Lower lobe of right lung (tissue), 2 donors: ENCODE results near the gene SIT1. TPM values are rescaled to one million over a fixed set of nuclear protein-coding genes. Genes with fewer than 3 reads are reported as not detected.

Experiments used
- ATAC-seq, 2 donors: fragments of 200-7000 bp; cut with Tn5 transposase; one replicate each; pipeline ENCODE4 v1.9.1; 2020 to 2022; ENCODE audit warnings: mild to moderate bottlenecking in 2 of 2, moderate library complexity in 2 of 2
- DNase-seq: peaks from one replicate; pipeline ENCODE4 v3.0.0-alpha.2; 2020
- H3K27ac ChIP-seq: fragments of 200-600 bp; one replicate; pipeline ENCODE4 v1.8.0; 2022
- H3K27me3 ChIP-seq: fragments of 200-600 bp; one replicate; pipeline ENCODE4 v1.8.0; 2022; ENCODE audit warnings: low read depth
- H3K36me3 ChIP-seq: fragments of 200-600 bp; one replicate; pipeline ENCODE4 v1.8.0; 2022; ENCODE audit warnings: mild to moderate bottlenecking
- H3K4me1 ChIP-seq: fragments of 200-600 bp; one replicate; pipeline ENCODE4 v1.8.0; 2022
- H3K4me3 ChIP-seq: fragments of 200-600 bp; one replicate; pipeline ENCODE4 v1.8.0; 2022; ENCODE audit warnings: mild to moderate bottlenecking
- H3K9me3 ChIP-seq: fragments of 200-600 bp; one replicate; pipeline ENCODE4 v1.8.0; 2022
- CTCF ChIP-seq: fragments of 200-600 bp; IDR thresholded peaks from one replicate; pipeline ENCODE4 v1.8.0; 2022; ENCODE audit warnings: antibody characterized with exemption, mild to moderate bottlenecking
- intact Hi-C: fragments of 100-400 bp; cut with DNase I; formaldehyde crosslinking; loops from one replicate; pipeline ENCODE4 v1.11.0; 2022
- total RNA-seq: library from RNA; stranded (reverse); fragmentation: NEBNext Ultra II Directional; extraction: Animal tissue kit (Norgen Biotek cat#: 25700); gene quantifications from one replicate; pipeline ENCODE4 v1.2.1, GENCODE V29; 2021
- donor health status: DM: no; HTN: yes; CAD: no; lungs with severe emphysema.

The SIT1 gene
- total RNA-seq, 1 donor from 2014 or later, result 1.5 TPM

- Histone ChIP-seq H3K36me3 (no peaks in the 10 kb centered on the region), H3K9me3 (no peaks in the 10 kb centered on the region), H3K4me1 (peaks cover 16% of the 10 kb centered on the region), H3K27ac (no peak overlapping the region), H3K4me3 (no peak overlapping the region), H3K27me3 (no peaks in the 10 kb centered on the region)
- no peak for DNase-seq
- no peak for TF ChIP-seq CTCF
- intact Hi-C loops, result no loop called here
- ATAC-seq, result no peak
These were observed 17.2 kb upstream of the SIT1 start for GRCh38 chr9:35667939-35668338.

- H3K4me1 ChIP-seq, result peaks cover 16% of the 10 kb centered on the region
- no peaks in the 10 kb centered on the region for H3K27me3 ChIP-seq
- DNase-seq, result no peak
- ATAC-seq, result no peak
- no peak for TF ChIP-seq CTCF
- peaks cover 3% of the 10 kb centered on the region for H3K36me3 ChIP-seq
- H3K27ac ChIP-seq, result no peak overlapping the region
- no peak overlapping the region for H3K4me3 ChIP-seq
- no peaks in the 10 kb centered on the region for H3K9me3 ChIP-seq
- intact Hi-C loops, result no loop called here
These were observed 15.8 kb upstream of the SIT1 start for GRCh38 chr9:35666549-35666948.

DNA sequence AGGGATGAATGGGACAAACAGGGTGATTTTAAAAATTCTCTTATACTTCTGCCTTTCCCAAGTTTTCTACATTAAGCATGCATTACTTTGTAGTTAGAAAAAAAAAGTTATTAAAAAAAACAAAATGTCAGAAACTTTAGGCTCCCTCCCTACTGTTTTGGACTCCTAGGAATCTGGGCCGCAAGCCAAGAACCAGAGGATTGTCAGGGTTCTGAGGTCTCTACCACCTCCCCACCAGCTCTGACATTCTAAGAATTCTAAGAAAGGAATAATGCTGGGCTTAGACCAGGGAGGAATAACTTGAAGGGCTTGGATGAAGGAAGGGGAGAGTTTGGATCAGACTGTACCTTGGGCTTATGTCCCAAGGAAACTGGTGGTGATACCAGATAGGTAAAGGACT is 15.3 kb upstream of the SIT1 start:
- H3K36me3 ChIP-seq, result peaks cover 8% of the 10 kb centered on the region
- H3K9me3 ChIP-seq, result no peaks in the 10 kb centered on the region
- H3K4me3 ChIP-seq, result no peak overlapping the region
- H3K4me1 ChIP-seq, result peaks cover 21% of the 10 kb centered on the region
- TF ChIP-seq CTCF, result no peak
- H3K27ac ChIP-seq, result no peak overlapping the region
- no peaks in the 10 kb centered on the region for H3K27me3 ChIP-seq
- ATAC-seq (no peak), DNase-seq (no peak)
- intact Hi-C loops, result no loop called here

GRCh38 chr9:35665471-35665818 is 14.7 kb upstream of the SIT1 start:
- no peak for ATAC-seq
- peak overlapping the region; percentile 69 for H3K27ac ChIP-seq

GRCh38 chr9:35664531-35665470 is 14.1 kb upstream of the SIT1 start, which contains the start of gene ARHGEF39:
Gene ARHGEF39 (minus strand): TSS chr9:35665195. CDS start chr9:35665169, 26 bp downstream.
- Histone ChIP-seq H3K4me3 (peak within 1 kb of the TSS; percentile 63), H3K36me3 (peaks cover 20% of the 10 kb centered on the region), H3K27me3 (no peaks in the 10 kb centered on the region), H3K27ac (peak within 1 kb of the TSS; percentile 69), H3K4me1 (peaks cover 30% of the 10 kb centered on the region), H3K9me3 (no peaks in the 10 kb centered on the region)
- ATAC-seq (peak; percentile 92 to 96), DNase-seq (peak; percentile 87)
- peak; percentile 22 for TF ChIP-seq CTCF
- intact Hi-C loops, result no loop called here

More at GRCh38 chr9:35665471-35665818, 14.7 kb upstream of the SIT1 start:
- Histone ChIP-seq H3K4me1 (peaks cover 23% of the 10 kb centered on the region), H3K9me3 (no peaks in the 10 kb centered on the region), H3K36me3 (peaks cover 14% of the 10 kb centered on the region), H3K27me3 (no peaks in the 10 kb centered on the region), H3K4me3 (peak overlapping the region; percentile 63)
- DNase-seq, result no peak
- intact Hi-C loops, result no loop called here
- no peak for TF ChIP-seq CTCF
